HepG2 (cell line): Measurements from ENCODE around the gene LUC7L. TPM values are rescaled to one million over a fixed set of nuclear protein-coding genes. Genes with fewer than 3 reads are reported as not detected.
"Not testable (repeated sequence)": the region's sequence is repeated elsewhere in the genome, so short reads cannot be mapped to it uniquely, and the experiment has no call there.

Source experiments
- ATAC-seq: fragments of 200-7000 bp; cut with Tn5 transposase; 3 replicates; pipeline ENCODE4 v1.9.1; 2020; ENCODE audit warnings: mild to moderate bottlenecking, moderate library complexity
- BruUV-seq: library from RNA; stranded (reverse); fragments of 400-500 nt; replicated peaks from 2 replicates; lab custom pipeline; 2021; lab: Mats Ljungman, UMichigan
- CTCF ChIA-PET: fragments of 300-600 bp; formaldehyde crosslinking; extraction: SDS; loops from one replicate; lab custom pipeline; 2021; ENCODE audit warnings: low total read pairs, inconsistent platforms, low intra/inter-chr PET ratio; lab: Yijun Ruan, JAX
- POLR2A ChIA-PET: fragments of 350-600 bp; sonication (Branson Sonifier 250); formaldehyde crosslinking; loops from one replicate; lab custom pipeline; 2020; ENCODE audit warnings: antibody characterized with exemption, inconsistent platforms; lab: Yijun Ruan, JAX
- DNase-seq: peaks from one replicate; pipeline ENCODE4 v3.0.0-alpha.2; 2015; ENCODE audit warnings: low spot score
- FAIRE-seq: peaks from 3 replicates; lab custom pipeline; 2011; peaks lifted over from hg19 to GRCh38; lab: Jason Lieb, UNC
- H2AFZ ChIP-seq: one replicate; pipeline ENCODE4 v1.6.1; 2011; ENCODE audit warnings: low read length, inconsistent platforms
- H3K27ac ChIP-seq: fragments of 300-600 bp; 3 replicates; pipeline ENCODE4 v1.8.0; 2011; ENCODE audit warnings: mixed run types, mild to moderate bottlenecking, mixed read lengths, low read length, inconsistent platforms; ENCODE audit not compliant: insufficient read depth; ENCODE audit errors: extremely low read length
- H3K27me3 ChIP-seq, 2 experiments: fragments of 200-600 bp in 1 of 2; 2 replicates in 1 of 2; 3 replicates in 1 of 2; pipeline versions ENCODE4 v1.6.0 to v1.8.0; 2011; ENCODE audit warnings: low read length in 2 of 2, mild to moderate bottlenecking in 2 of 2, moderate library complexity in 2 of 2, inconsistent platforms in 1 of 2; ENCODE audit not compliant: insufficient read depth in 2 of 2, control insufficient read depth in 1 of 2
- H3K36me3 ChIP-seq, 2 experiments: fragments of 200-600 bp in 1 of 2; replicated peaks in 1 of 2; 2 replicates in 1 of 2; 3 replicates in 1 of 2; pipeline versions ENCODE4 v1.5.1 to v1.8.0; 2011; ENCODE audit warnings: low read length in 2 of 2, inconsistent platforms in 1 of 2; ENCODE audit not compliant: insufficient read depth in 2 of 2, control insufficient read depth in 1 of 2
- H3K4me1 ChIP-seq: 2 replicates; pipeline ENCODE4 v1.5.1; 2012; ENCODE audit warnings: low read length, inconsistent platforms; ENCODE audit not compliant: insufficient read depth
- H3K4me2 ChIP-seq: 2 replicates; pipeline ENCODE4 v1.6.0; 2011; ENCODE audit warnings: low read depth, low read length, inconsistent platforms
- H3K4me3 ChIP-seq, 3 experiments: fragments of 200-600 bp in 1 of 3; sonication (generic), shearing (Covaris generic) in 1 of 3; replicated peaks in 1 of 3; 2 replicates each; pipeline ENCODE4 v1.5.1; 2011 to 2016; ENCODE audit warnings: low read length in 3 of 3, inconsistent platforms in 2 of 3, low read depth in 2 of 3, mild to moderate bottlenecking in 2 of 3, control low read depth in 1 of 3, mixed read lengths in 1 of 3; ENCODE audit not compliant: insufficient read depth in 1 of 3
- H3K79me2 ChIP-seq: one replicate; pipeline ENCODE4 v1.6.1; 2011; ENCODE audit warnings: low read length, inconsistent platforms; ENCODE audit not compliant: insufficient read depth
- H3K9ac ChIP-seq: 2 replicates; pipeline ENCODE4 v1.6.0; 2011; ENCODE audit warnings: mild to moderate bottlenecking, low read depth, low read length, inconsistent platforms; ENCODE audit not compliant: insufficient read depth
- H3K9me3 ChIP-seq: 2 replicates; pipeline ENCODE4 v1.5.1; 2012; ENCODE audit warnings: mild to moderate bottlenecking, low read length
- H4K20me1 ChIP-seq: 2 replicates; pipeline ENCODE4 v1.6.0; 2011; ENCODE audit warnings: inconsistent platforms, mild to moderate bottlenecking, low read length, moderate library complexity; ENCODE audit not compliant: insufficient read depth
- HOXA9 ChIP-seq: sonication (generic); formaldehyde crosslinking; IDR thresholded peaks from 2 replicates; pipeline ENCODE4 v1.8.1; 2022; ENCODE audit warnings: missing genetic modification reagents, mild to moderate bottlenecking, moderate library complexity, borderline replicate concordance
- ZNF672 ChIP-seq: sonication (generic); formaldehyde crosslinking; IDR thresholded peaks from 2 replicates; pipeline ENCODE4 v1.8.1; 2022; ENCODE audit warnings: missing genetic modification reagents
- ZNF691 ChIP-seq: sonication (generic); formaldehyde crosslinking; IDR thresholded peaks from 2 replicates; pipeline ENCODE4 v1.4.0; 2020; ENCODE audit warnings: missing genetic modification reagents, low read depth, mild to moderate bottlenecking, borderline replicate concordance
- ZNF780A ChIP-seq: sonication (generic); formaldehyde crosslinking; IDR thresholded peaks from 2 replicates; pipeline ENCODE4 v1.8.0; 2022; ENCODE audit warnings: mild to moderate bottlenecking, missing genetic modification reagents, moderate library complexity
- WGBS: methylation state at CpG from one replicate; pipeline ENCODE4 v1.1.6; 2017; ENCODE audit warnings: low lambda C conversion rate; 5-methylcytosine and 5-hydroxymethylcytosine counted together
- in situ Hi-C: cut with HindIII; loops from 2 replicates; pipeline ENCODE4 v1.10.0; 2017; ENCODE audit warnings: low pct_unique_long_range_greater_than_20kb; ENCODE audit not compliant: extremely low pct_ligation_motif_present
- intact Hi-C: fragments of 100-400 bp; cut with micrococcal nuclease; formaldehyde crosslinking; loops from one replicate; pipeline ENCODE4 v1.10.0; 2022; ENCODE audit not compliant: unreplicated experiment
- polyA plus RNA-seq, 8 experiments: library from polyadenylated mRNA; depleted of rRNA in 3 of 8; stranded (reverse) in 7 of 8; unstranded in 1 of 8; fragments of >200 nt; fragmentation: Illumina TruSeq in 4 of 8; extraction: Trizol in 4 of 8; gene quantifications; 2 replicates each; pipeline versions ENCODE4 v1.2.1 to v1.2.3, GENCODE V29; 2011 to 2016; ENCODE audit warnings: low read depth in 4 of 8, missing spikeins in 1 of 8, mixed read lengths in 1 of 8; ENCODE audit not compliant: insufficient read depth in 1 of 8
- total RNA-seq, 5 experiments: library from RNA; depleted of rRNA; stranded (reverse); fragments of >200 nt; fragmentation: Illumina TruSeq; extraction: Trizol; gene quantifications; 2 replicates each; pipeline ENCODE4 v1.2.3, GENCODE V29; 2016; ENCODE audit warnings: low read depth in 1 of 5
- TF ChIP-seq, protein P1 (sequence below): sonication (generic); formaldehyde crosslinking; IDR thresholded peaks from 2 replicates; pipeline ENCODE4 v1.5.0; 2020; ENCODE audit warnings: mild to moderate bottlenecking, missing genetic modification reagents, borderline replicate concordance
- TF ChIP-seq, protein P2 (sequence below): sonication (generic); formaldehyde crosslinking; IDR thresholded peaks from 2 replicates; pipeline ENCODE4 v1.8.0; 2022; ENCODE audit warnings: mild to moderate bottlenecking, missing genetic modification reagents, moderate library complexity
- TF ChIP-seq, protein P3 (sequence below): sonication (generic); formaldehyde crosslinking; IDR thresholded peaks from 2 replicates; pipeline ENCODE4 v1.8.0; 2022; ENCODE audit warnings: missing genetic modification reagents, mild to moderate bottlenecking, moderate library complexity, borderline replicate concordance
- TF ChIP-seq, protein P4 (sequence below): fragments of 450-650 bp; IDR thresholded peaks from 2 replicates; pipeline ENCODE4 v1.6.1; 2016

LUC7L gene
- total and polyA plus RNA-seq, 2 of the 13 experiments (the other 11 are each of a cell fraction or from before 2014, with no cell fraction given), result 48.7 to 56.9 TPM

GRCh38 chr16:267562-267961 is 38.3 kb upstream of the LUC7L start:
- BruUV-seq, intact Hi-C loops, POLR2A ChIA-PET, H3K9me3 ChIP-seq, ATAC-seq, H3K27ac ChIP-seq, H3K4me2 ChIP-seq, H3K79me2 ChIP-seq, CTCF ChIA-PET, H3K36me3 ChIP-seq, H2AFZ ChIP-seq, FAIRE-seq, H4K20me1 ChIP-seq, H3K4me3 ChIP-seq, in situ Hi-C loops, DNase-seq, H3K9ac ChIP-seq: not testable (repeated sequence)
- 84% methylated on average over 17 of the region's 17 CpGs for WGBS
- peaks cover 28% of the 10 kb centered on the region for H3K4me1 ChIP-seq
- TF ChIP-seq ZNF780A (CRISPR knock-in tag), result 0 out of 2 replicates have a peak, but pooled peaks have one; percentile 31
- TF ChIP-seq ZNF691, result 0 out of 2 replicates have a peak, but pooled peaks have one; percentile 12
- TF ChIP-seq, protein P1, sequence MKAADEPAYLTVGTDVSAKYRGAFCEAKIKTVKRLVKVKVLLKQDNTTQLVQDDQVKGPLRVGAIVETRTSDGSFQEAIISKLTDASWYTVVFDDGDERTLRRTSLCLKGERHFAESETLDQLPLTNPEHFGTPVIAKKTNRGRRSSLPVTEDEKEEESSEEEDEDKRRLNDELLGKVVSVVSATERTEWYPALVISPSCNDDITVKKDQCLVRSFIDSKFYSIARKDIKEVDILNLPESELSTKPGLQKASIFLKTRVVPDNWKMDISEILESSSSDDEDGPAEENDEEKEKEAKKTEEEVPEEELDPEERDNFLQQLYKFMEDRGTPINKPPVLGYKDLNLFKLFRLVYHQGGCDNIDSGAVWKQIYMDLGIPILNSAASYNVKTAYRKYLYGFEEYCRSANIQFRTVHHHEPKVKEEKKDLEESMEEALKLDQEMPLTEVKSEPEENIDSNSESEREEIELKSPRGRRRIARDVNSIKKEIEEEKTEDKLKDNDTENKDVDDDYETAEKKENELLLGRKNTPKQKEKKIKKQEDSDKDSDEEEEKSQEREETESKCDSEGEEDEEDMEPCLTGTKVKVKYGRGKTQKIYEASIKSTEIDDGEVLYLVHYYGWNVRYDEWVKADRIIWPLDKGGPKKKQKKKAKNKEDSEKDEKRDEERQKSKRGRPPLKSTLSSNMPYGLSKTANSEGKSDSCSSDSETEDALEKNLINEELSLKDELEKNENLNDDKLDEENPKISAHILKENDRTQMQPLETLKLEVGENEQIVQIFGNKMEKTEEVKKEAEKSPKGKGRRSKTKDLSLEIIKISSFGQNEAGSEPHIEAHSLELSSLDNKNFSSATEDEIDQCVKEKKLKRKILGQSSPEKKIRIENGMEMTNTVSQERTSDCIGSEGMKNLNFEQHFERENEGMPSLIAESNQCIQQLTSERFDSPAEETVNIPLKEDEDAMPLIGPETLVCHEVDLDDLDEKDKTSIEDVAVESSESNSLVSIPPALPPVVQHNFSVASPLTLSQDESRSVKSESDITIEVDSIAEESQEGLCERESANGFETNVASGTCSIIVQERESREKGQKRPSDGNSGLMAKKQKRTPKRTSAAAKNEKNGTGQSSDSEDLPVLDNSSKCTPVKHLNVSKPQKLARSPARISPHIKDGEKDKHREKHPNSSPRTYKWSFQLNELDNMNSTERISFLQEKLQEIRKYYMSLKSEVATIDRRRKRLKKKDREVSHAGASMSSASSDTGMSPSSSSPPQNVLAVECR (CRISPR knock-in tag), result peak; percentile 14; the same call in 1 of the 2 replicates
- 0 out of 2 replicates have a peak, but pooled peaks have one; percentile 18 for TF ChIP-seq ZNF672 (CRISPR knock-in tag)
- TF ChIP-seq HOXA9 (CRISPR knock-in tag), result 0 out of 2 replicates have a peak, but pooled peaks have one; percentile 23
- TF ChIP-seq, protein P2, sequence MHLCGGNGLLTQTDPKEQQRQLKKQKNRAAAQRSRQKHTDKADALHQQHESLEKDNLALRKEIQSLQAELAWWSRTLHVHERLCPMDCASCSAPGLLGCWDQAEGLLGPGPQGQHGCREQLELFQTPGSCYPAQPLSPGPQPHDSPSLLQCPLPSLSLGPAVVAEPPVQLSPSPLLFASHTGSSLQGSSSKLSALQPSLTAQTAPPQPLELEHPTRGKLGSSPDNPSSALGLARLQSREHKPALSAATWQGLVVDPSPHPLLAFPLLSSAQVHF, result 0 out of 2 replicates have a peak, but pooled peaks have one; percentile 20
- TF ChIP-seq, protein P3, sequence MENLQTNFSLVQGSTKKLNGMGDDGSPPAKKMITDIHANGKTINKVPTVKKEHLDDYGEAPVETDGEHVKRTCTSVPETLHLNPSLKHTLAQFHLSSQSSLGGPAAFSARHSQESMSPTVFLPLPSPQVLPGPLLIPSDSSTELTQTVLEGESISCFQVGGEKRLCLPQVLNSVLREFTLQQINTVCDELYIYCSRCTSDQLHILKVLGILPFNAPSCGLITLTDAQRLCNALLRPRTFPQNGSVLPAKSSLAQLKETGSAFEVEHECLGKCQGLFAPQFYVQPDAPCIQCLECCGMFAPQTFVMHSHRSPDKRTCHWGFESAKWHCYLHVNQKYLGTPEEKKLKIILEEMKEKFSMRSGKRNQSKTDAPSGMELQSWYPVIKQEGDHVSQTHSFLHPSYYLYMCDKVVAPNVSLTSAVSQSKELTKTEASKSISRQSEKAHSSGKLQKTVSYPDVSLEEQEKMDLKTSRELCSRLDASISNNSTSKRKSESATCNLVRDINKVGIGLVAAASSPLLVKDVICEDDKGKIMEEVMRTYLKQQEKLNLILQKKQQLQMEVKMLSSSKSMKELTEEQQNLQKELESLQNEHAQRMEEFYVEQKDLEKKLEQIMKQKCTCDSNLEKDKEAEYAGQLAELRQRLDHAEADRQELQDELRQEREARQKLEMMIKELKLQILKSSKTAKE (CRISPR knock-in tag), result peak; percentile 26; the same call in 1 of the 2 replicates
- TF ChIP-seq, protein P4, sequence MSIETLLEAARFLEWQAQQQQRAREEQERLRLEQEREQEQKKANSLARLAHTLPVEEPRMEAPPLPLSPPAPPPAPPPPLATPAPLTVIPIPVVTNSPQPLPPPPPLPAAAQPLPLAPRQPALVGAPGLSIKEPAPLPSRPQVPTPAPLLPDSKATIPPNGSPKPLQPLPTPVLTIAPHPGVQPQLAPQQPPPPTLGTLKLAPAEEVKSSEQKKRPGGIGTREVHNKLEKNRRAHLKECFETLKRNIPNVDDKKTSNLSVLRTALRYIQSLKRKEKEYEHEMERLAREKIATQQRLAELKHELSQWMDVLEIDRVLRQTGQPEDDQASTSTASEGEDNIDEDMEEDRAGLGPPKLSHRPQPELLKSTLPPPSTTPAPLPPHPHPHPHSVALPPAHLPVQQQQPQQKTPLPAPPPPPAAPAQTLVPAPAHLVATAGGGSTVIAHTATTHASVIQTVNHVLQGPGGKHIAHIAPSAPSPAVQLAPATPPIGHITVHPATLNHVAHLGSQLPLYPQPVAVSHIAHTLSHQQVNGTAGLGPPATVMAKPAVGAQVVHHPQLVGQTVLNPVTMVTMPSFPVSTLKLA, result peak; percentile 98
- H3K27me3 ChIP-seq, result peaks cover 18 to 41% of the 10 kb centered on the region in 2 experiments; a peak in 4 of 5 replicates
